GM19099 (cell line): ENCODE measurements around the gene AACS.

Experiments
- POLR2A ChIP-seq: IDR thresholded peaks from 3 replicates; pipeline ENCODE4 v1.6.1; 2011; ENCODE audit warnings: low read depth; ENCODE audit not compliant: insufficient read length; ENCODE audit errors: extremely low read depth

AACS gene

GRCh38 chr12:125175576-125175975, 110.3 kb downstream of the AACS start:
- TF ChIP-seq POLR2A: no peak

GRCh38 chr12:125178222-125178621, 113.0 kb downstream of the AACS start:
- no peak for TF ChIP-seq POLR2A

GRCh38 chr12:125180144-125180543, 114.9 kb downstream of the AACS start:
- no peak for TF ChIP-seq POLR2A

GRCh38 chr12:125181107-125181506, 115.9 kb downstream of the AACS start:
- no peak for TF ChIP-seq POLR2A

- no peak for TF ChIP-seq POLR2A
These were observed 118.2 kb downstream of the AACS start for GRCh38 chr12:125183187-125184067.

GRCh38 chr12:125184213-125184967, 119.2 kb downstream of the AACS start:
- no peak for TF ChIP-seq POLR2A

GRCh38 chr12:125185311-125185739, 120.1 kb downstream of the AACS start:
- TF ChIP-seq POLR2A: no peak

- TF ChIP-seq POLR2A: no peak
These were observed 120.7 kb downstream of the AACS start, which contains the start of gene TMEM132B for GRCh38 chr12:125185740-125186470. TMEM132B (plus strand) TSS chr12:125186386.

GRCh38 chr12:125186471-125187147, 121.4 kb downstream of the AACS start:
- TF ChIP-seq POLR2A: no peak

- TF ChIP-seq POLR2A: no peak
These were observed 122.0 kb downstream of the AACS start for GRCh38 chr12:125187148-125187745.

GRCh38 chr12:125187780-125188741, 122.8 kb downstream of the AACS start:
- no peak for TF ChIP-seq POLR2A

GRCh38 chr12:125189015-125189414, 123.8 kb downstream of the AACS start:
- no peak for TF ChIP-seq POLR2A

- TF ChIP-seq POLR2A: no peak
These were observed 124.3 kb downstream of the AACS start for GRCh38 chr12:125189502-125189901.
